Measurements from ENCODE around the gene MAP3K7.

Gene MAP3K7

DNA sequence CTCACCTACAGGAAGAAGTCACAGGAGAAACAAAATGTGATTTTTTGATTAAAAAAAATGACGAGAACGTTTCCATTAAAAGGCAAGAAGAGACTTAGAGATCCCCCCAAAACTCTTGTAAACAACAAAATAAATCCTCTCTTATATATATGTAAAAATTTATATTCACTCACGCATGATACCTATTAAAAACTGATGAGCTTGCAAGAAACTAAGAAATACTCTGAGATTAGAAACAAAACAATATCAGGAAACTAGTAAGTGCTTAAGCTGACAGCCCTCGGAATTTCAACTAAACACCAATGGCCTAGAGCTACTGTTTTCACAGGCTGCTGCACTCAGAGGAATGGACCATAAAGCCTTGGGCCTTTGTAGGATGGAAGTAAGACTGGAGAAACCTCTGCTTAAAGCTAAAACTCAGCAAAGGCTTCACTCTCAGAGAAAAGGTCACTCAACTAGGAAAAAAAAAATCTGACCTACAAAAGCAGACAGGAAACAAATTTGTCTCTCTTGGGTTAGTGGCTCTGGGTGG, 63.0 kb downstream of the MAP3K7 start:
- no peak for FAIRE-seq

DNA sequence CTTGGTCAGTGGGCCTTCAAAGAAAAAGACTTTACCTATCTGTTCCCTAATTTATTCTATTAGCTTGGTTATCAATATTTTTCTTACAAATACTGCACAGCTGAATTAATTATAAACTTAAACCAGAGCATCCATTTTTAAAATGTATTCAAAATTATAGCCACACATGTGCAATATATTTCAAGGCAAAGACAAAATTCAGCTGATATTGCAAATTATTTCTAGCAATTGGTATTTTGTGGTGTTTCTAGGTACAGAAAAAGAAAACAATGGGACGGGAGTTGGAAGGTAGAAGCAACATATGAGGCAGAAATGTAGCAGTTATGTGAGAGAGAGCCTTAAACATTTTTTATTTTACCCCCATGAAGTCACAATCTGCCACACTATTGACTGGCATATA, 64.9 kb downstream of the MAP3K7 start:
- FAIRE-seq: no peak

DNA sequence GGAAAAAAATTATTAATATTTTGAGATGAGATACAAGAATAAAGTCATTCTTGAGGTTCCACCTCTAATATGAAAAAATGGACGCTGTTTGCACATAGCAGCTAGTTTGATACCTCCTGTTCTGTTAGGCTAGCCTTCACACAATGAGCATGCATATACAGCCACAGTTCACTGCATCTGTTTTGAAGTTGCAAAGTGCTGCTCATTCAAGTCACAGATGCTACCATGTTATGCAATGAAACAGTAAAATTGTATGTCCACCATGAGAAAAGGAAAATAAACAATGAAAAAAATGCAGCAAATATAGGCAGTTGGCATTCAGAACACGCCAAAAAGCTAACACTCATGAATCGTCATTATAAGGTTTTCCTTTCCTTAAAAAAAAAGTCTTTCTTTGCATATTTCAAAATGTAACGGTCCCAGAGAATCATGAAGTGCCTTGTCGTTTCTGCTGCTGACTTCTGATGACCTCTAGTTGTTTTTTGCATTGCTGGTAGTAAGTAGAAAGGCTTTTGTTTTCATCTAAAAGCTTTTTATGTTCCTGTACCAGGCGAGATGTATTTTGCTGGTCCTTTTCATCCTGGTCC, 70.7 kb downstream of the MAP3K7 start:
- no peak for FAIRE-seq

DNA sequence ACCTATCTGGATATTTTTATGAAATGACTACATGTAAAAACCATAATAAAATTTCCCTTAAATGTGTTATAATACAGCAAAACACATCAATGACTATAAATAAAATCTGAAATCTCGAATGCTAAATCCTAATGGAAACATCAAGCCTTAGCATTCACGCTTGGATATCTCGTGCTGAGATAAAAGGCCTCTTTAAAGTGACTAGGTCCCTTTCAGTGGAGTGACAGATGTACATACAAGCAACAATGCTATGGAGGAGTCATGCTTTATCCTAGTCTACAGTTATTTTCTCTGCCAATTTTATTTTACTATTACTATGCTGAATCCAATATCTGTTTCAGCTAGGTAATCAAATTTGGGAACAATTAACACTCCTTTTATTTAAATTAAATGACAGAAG, 72.4 kb downstream of the MAP3K7 start:
- no peak for FAIRE-seq

DNA sequence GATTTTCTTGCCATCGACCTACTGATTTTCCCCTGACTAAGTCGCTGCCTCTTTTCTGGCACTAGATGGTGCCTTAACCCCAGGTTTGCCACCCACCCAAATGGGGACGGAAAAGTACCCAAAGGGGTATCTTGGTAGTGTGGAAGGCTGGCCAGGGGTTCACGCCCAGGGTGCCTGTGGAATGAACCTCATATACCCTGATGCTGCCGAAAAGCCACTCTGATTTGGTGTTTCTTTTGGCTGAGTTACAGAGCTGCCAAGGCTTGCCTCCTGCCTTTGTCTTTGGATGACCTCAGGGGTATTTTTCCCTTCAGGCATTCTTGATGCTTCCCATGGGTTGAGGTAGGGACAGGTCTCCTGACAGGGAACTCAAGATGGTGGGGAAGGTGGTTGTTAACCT, 78.1 kb downstream of the MAP3K7 start:
- no peak for FAIRE-seq

DNA sequence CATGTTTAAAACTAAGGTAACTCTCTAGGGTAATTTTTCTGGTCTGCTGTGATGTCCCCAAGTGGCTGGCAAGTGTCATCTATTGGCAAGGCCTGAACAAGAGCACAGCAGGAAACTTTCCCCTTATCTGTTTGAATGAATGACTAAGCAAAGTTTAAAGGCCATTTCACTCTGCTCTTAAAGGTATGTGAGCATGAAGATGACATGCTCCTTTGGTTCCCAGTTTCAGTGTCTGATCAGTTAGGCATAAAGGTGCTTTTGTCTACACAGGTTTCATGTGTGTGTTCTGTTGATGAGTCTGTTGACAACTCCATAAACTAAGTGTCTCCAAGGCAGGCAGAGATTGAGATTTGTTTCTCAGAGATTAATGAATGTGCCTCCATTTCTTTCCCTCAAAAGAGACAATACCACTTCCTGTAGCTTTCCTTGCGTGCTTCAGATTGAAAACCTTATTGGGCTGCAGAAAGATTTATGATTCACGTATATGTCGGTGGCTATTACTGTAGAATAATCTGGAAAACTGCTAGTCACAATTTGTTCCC, 83.9 kb downstream of the MAP3K7 start:
- no peak for FAIRE-seq

DNA sequence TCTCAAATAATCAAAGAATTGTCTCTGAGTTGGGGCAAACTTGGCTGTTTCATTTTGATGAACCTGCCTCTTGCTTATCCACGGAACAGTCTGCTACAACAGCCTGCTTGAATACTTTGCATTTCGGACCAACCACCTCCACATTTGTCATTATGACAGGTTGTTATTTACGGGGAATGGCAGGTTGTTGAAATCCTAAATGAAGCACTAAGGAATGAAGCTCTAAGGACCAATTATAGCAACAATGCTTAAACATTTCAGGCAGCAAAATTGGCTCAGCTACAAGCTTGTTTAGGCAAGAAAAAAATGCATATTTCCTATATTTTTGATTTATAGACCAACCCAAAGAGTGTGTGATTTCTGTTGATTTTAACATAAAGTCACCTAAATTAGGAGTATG, 84.5 kb downstream of the MAP3K7 start:
- no peak for FAIRE-seq

DNA sequence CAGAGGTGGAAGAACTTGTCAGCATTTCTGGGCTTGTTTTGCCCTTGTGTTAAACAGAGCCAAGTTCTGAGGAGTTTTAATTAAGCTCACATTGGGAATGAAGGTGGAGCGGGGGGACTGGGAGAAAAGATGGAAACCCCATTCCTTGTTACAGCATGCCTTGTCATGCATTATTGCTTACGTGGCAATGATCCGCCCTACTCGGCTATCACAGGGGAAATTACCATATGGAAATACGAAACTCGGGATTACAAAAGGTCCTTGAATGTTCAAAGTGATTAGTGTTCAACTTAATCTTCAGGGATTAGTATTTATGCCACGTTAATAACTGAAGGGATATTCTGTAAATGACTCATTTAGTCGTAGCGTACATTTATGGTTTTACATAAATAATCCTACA, 86.4 kb downstream of the MAP3K7 start:
- no peak for FAIRE-seq

DNA sequence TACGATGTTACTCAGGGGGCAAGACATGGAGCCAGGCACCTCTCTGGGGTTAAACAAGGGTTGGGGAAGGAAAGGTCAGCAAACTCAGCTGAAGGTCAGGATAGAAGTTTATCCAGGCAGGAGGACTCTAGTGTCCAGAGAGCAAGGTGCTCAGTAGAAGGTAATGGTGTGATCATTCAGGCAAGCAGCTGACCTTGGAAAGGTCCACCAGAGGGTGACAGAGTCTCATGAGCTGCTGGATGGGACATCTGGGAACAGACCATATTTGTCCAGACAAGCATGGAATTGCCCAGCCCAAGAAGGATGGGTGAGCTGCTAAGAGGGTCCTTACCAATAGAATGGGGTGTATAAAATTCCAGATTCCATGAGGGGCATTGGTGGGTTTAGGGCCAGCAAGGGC, 89.5 kb downstream of the MAP3K7 start:
- no peak for FAIRE-seq

DNA sequence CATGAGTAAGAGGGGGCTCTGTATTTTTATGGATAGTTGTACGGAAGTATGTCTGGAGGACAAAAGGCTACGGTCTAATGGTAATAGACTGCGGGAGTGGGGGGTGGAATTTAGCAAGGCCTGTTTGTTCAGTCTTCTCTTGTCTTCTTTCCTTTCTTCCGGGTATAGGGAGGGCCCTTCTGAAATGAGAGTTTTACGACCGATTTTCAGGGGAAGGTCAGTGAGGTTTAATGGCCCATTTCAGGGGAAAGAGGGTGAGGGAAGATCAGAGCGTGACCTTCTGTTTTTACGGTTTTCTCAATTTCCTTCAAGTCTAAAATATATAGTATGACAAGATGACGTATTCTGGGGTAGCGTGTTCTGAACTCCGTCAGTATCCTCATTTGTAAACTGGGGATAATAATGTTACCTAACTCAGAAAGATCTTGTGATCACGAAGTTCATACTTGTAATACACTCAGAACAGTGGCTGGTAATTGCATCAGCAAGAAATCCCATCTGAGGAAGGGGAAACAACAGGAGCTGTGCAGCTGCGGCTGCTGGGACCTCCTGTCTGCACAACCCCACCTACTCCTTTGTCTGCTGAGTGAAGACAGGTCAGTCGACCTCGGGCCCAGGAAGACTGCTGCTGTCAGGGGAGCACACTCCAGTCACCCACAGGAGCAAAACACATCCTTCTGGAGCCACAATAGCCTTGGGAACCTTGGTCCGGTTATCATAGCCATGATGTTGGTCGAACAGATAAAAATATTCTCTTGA, 90.4 kb downstream of the MAP3K7 start:
- no peak for FAIRE-seq

DNA sequence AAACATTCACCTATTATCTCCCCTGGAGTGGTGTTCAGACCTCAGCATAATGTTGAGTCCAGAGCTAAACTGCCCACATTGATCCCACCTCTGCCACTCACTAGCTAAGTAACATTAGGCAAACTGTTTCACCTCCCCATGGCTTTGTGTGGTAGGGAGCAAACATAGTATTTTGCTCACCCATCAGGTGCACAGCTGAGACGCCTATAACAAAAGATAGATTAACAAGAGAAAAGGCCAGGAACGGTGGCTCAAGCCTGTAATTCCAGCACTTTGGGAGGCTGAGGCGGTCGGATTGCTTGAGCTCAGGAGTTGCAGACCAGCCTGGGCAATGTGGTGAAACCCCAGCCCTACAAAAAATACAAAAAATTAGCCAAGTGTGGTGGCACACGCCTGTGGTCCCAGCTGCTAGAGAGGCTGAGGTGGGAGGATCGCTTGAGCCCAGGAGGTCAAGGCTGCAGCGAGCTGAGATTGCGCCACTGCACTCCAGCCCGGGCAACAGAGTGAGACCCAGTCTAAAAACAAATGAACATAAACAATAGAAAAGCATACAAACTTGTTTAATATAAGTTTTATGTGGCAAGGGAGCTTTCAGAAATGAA, 91.6 kb downstream of the MAP3K7 start:
- no peak for FAIRE-seq

DNA sequence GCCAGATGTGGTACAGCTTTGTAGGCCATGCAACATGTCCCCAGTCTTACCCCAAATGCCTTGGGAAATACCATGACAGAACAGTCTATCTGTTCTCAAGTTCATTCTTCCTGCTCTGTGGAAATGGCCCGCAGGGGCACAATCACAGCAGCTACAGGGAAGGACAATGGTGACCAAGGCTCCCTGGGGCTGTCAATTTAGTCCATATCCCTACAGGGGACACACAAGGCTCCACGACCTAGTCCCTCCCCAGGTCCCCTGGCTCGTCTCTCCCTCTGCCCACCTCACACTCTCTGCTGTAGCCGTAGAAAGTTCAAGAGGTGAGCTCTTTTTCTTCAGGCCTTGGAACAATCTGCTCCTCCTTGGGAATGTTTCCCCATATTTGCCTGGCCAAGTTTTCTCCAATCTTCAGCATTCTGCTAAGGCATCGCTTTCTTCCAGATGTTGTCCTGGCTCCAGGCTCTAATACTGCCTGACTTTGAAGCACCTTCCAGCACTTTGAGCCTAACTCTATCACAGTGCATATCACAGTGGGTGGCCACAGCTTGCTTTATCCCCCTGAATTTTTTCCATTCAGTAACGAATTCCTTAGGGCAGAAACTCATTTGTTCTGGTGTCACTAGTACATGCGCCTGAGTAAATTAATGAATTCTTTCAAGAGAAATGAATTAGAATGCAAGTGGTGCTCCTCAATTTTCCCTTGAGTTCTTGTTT, 92.6 kb downstream of the MAP3K7 start:
- no peak for FAIRE-seq

DNA sequence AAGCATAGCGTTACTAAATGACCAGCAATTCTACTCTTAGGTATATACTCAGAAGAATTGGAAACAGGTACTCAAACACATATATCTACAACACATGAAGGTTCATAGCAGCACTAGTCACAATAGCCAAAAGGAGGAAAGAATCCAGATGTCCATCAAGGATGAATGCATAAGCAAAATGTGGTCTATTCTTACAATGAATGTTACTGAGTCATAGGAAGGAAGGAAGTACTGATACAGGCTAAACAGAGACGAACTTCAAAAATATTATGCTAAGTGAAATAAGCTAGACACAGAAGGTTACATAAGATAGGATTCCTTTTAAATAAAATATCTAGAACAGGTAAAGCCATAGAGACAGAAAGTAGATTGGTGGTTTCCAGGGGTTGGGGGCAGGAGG, 93.5 kb downstream of the MAP3K7 start:
- FAIRE-seq: no peak

DNA sequence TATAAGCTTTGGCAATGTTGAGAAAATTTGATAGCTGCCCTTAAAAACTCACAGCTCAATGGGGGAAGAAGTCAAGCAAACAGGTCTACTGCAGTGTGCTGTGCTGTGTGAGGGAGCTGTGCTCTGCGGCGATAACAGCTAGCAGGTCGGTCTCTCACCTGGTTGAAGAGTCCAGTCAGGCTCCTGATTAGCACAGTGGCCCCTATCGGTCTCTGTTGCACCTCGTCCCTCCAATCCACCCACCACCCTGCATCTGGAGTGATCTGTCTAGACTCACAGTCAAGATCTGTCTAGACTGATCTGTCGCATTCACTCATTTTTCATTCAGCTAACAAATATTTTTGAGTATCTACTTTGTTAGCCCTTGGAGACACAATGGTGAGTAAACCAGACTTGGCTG, 94.1 kb downstream of the MAP3K7 start:
- FAIRE-seq: no peak

DNA sequence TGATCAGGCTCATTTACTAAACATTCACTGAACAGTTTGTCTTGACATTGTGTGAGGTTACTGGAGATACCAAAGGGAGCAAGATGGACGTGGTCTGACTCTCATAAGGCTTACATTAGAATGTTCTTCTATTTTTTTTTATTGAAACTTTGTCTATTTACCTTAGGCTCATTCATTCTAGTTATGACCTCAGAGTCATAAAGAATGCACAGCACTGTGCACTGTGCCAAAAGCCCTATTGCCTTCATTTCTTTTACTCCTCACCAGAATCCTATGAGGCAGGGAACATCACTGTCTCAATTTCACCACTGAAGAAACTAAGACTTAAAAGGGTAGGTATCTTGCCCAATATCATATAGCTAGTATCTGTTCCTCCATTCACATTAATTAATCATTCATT, 94.5 kb downstream of the MAP3K7 start:
- no peak for FAIRE-seq

DNA sequence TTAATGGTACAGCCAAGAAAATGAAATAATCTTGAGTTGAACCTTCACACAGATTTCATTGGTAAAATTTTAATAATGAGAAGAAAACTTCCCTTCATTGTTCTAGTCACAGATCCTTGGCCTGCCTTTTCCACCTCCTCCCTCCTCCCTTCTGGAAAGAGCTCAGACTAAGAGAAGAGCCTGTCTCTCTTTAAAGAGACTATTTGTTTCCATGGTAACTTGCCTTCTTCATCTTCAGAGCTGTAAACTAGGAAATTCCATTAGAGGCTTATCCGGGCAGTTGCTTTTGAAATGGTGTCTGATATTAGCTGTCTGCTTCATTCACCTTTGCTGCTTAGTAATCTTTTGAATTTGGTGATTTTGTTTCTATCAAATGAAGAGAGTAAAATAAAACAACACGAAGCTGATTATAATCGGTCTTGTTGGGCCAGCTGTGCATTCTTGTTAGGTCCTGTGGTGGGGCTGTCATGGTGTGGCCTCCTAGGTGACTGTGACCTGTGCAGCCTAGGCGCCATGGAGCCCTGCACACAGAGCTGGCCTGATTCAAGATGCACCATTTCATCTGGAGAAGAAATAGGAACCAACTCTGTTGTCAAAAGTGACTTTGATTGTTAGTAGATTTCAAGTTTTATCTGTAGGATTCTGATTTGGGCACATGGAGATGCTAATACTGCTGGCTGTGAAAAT, 96.7 kb downstream of the MAP3K7 start:
- FAIRE-seq: no peak

DNA sequence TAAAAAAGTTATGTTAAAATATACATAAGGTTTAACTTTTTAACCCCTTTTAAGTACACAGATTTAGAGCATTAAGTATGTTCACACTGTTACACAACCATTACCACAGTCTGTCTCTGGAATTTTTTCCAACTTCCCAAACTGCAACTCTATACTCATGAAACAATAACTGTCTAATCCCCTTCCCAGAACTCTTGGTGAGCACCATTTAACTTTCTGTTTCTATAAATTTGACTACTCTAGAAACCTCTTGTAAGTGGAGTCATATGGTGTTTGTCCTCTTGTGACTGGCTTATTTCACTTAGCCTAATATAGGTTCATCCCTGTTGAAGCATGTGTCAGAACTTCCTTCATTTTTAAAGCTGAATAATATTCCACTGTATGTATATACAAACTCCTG, 98.1 kb downstream of the MAP3K7 start:
- no peak for FAIRE-seq

DNA sequence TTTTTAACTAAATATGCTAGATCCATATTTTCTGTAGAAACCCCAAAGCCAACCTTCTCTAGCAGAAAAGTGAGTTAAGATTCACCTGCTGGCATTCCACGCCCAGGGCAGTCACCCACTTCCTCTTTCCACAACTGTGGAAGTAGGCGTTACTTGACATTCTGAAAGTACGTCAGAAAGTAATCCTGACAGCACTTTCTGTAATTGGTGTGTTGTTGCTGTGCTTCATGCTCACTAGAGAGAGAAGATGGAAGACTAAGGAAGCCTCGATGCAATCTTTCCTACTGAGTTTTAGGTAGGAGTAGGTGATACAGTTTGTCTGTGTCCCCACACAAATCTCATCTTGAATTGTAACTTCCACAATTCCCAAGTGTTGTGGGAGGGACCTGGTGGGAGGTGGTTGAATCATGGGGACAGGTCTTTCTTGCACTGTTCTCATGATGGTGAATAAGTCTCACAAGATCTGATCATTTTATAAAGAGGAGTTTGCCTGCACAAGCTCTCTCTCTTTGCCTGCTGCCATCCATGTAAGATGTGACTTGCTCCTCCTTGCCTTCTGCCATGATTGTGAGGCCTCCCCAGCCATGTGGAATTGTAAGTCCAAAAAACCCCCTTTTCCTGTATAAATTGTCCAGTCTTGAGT, 101.1 kb downstream of the MAP3K7 start:
- no peak for FAIRE-seq

DNA sequence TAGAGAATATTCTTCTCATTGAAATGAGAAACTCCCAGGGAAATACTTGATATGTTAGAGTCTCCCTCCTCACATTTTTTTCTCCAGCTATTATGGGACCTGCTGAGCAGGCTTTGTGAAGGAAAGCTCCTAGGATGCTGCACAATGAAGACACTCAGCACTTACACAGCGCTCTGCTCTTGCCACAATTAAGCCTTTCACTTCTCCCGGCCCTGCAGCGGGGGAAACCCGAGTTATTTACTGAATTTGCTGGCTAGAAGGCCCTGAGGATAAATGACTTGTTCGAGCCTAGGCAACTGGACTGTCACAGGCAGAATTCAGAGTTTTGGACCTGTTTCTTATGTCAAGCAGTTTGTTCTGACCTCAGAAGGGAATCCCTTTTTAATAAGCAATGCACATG, 102.0 kb downstream of the MAP3K7 start:
- FAIRE-seq: no peak

DNA sequence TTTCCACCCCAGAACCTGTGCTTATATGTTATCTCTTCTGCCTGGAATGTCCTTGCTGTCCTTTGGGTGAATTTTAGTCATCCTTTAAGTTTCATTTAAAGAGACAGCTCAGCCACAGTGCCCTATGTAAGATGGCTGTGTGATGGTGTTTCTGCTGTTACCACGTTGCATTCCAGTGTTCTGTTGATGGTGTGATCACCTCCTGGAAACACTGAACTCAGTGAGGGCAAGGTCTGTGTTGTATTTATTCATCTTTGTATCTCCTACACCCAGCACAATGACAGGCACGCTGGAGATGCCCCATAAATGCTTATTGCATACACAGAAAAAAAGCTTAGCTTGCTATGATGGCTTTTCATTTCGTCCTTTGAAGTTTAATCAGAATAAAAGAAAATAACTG, 102.5 kb downstream of the MAP3K7 start:
- no peak for FAIRE-seq

DNA sequence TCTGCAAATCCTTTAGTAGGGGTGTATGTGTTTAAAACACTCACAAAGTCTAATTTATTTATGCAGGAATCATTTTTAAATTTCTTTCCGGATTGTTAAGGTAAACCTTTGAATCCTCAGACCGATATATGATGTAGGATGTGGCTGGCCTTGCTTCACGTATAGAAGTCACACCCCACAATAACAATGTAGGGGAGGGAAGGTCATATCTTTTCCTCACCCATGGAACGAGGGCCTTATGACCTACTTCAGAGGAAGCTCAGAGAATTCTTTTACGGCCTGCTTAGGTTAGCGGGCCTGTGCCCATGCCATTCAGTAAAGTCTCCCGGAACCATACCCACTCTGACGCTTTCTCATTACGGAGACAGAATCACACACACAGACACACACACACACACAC, 102.9 kb downstream of the MAP3K7 start:
- no peak for FAIRE-seq

DNA sequence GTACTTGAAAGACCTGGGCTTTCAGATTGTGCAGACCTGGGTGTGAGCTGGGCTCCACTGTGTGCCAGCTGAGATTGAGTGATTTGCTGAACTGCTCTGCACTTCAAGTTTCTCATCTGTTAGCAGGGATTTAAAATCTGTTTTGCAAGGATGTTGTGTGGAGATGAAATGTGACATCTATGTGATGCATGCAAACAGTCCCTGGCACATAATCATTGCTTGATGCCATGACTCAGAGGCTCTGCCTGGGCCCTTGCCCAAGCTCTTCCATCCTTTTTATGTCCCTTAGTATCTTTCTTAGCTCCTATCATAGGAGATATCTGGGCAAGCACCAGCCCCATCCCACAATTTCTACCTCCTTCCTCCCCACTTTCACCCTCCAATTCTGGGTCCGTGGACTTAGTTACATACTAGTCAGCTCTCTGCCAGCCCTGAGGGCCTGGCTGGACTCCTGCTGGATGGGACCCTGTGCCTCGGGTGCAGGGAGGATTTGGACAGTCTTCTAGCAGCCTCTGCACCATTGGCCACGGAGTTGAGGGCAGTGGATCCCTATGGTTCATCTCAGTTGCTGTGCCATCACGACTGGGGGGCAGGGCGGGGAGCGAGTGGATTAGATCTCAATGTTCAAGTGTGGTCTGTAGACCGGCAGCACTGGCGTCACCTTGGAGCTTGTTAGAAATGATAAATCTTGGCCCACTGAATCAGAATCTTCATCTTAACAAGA, 103.6 kb downstream of the MAP3K7 start:
- no peak for FAIRE-seq
